ENCODE measurements around the gene DUS1L.

Gene DUS1L

GRCh38 chr17:82087961-82088837, 22.6 kb upstream of the DUS1L start:
- DNase-seq (ENCODE audit: low spot score) = no peak

- DNase-seq (ENCODE audit: low spot score) = no peak
These were observed 21.6 kb upstream of the DUS1L start for GRCh38 chr17:82086941-82087906.

GRCh38 chr17:82085931-82086764, 20.5 kb upstream of the DUS1L start:
- DNase-seq (ENCODE audit: low spot score) = no peak

GRCh38 chr17:82085031-82085861, 19.6 kb upstream of the DUS1L start:
- no peak for DNase-seq (ENCODE audit: low spot score)

- DNase-seq (ENCODE audit: low spot score) = no peak
These were observed 18.9 kb upstream of the DUS1L start for GRCh38 chr17:82084373-82085030.

- no peak for DNase-seq (ENCODE audit: low spot score)
These were observed 18.1 kb upstream of the DUS1L start for GRCh38 chr17:82083533-82084359.

- DNase-seq (ENCODE audit: low spot score) = no peak
These were observed 17.4 kb upstream of the DUS1L start for GRCh38 chr17:82083009-82083408.

GRCh38 chr17:82082456-82082855, 16.9 kb upstream of the DUS1L start:
- no peak for DNase-seq (ENCODE audit: low spot score)

GRCh38 chr17:82081966-82082365, 16.4 kb upstream of the DUS1L start:
- no peak for DNase-seq (ENCODE audit: low spot score)

GRCh38 chr17:82081546-82081945, 15.9 kb upstream of the DUS1L start:
- DNase-seq (ENCODE audit: low spot score) = no peak

- no peak for DNase-seq (ENCODE audit: low spot score)
These were observed 15.3 kb upstream of the DUS1L start for GRCh38 chr17:82080789-82081464.

GRCh38 chr17:82080048-82080788, 14.6 kb upstream of the DUS1L start:
- no peak for DNase-seq (ENCODE audit: low spot score)

GRCh38 chr17:82079001-82079677, 13.5 kb upstream of the DUS1L start:
- no peak for DNase-seq (ENCODE audit: low spot score)

- DNase-seq (ENCODE audit: low spot score) = no peak
These were observed 12.8 kb upstream of the DUS1L start for GRCh38 chr17:82078433-82078832.

GRCh38 chr17:82077617-82078358, 12.2 kb upstream of the DUS1L start:
- no peak for DNase-seq (ENCODE audit: low spot score)

- no peak for DNase-seq (ENCODE audit: low spot score)
These were observed 11.4 kb upstream of the DUS1L start for GRCh38 chr17:82076785-82077591.
